Breast epithelium (tissue), 4 donors: ENCODE results near the gene RHOB. TPM values are rescaled to one million over a fixed set of nuclear protein-coding genes. Genes with fewer than 3 reads are reported as not detected.
A peak's percentile ranks its signal among the peaks of the same experiment; 100 is the strongest.
"Not testable (repeated sequence)": the region's sequence is repeated elsewhere in the genome, so short reads cannot be mapped to it uniquely, and the experiment has no call there.

Experiments used
- DNase-seq, 2 donors: peaks; one replicate each; pipeline ENCODE4 v3.0.0-alpha.2; 2019; ENCODE audit warnings: low spot score in 2 of 2
- H3K27ac ChIP-seq, 2 donors: fragments of 200-600 bp; sonication (generic) in 1 of 2; one replicate each; pipeline ENCODE4 v1.5.1; 2016 to 2019; ENCODE audit warnings: mild to moderate bottlenecking in 1 of 2
- H3K27me3 ChIP-seq, 2 donors: fragments of 200-600 bp; sonication (generic) in 1 of 2; one replicate each; pipeline versions ENCODE4 v1.5.1 to v1.6.0; 2017 to 2019; ENCODE audit warnings: control low read depth in 1 of 2, mild to moderate bottlenecking in 1 of 2
- H3K36me3 ChIP-seq: fragments of 200-600 bp; one replicate; pipeline ENCODE4 v1.5.1; 2019
- H3K4me1 ChIP-seq, 2 donors: fragments of 200-600 bp; sonication (generic); one replicate each; pipeline ENCODE4 v1.5.1; 2016 to 2019; ENCODE audit warnings: control low read depth in 1 of 2
- H3K4me3 ChIP-seq, 3 donors: fragments of 200-600 bp; sonication (generic); 1 replicate in 2 of 3; 2 replicates in 1 of 3; pipeline ENCODE4 v1.5.1; 2016 to 2019; ENCODE audit warnings: mild to moderate bottlenecking in 3 of 3, moderate library complexity in 2 of 3
- H3K9me3 ChIP-seq, 2 donors: fragments of 200-600 bp; sonication (generic) in 1 of 2; one replicate each; pipeline ENCODE4 v1.5.1; 2016 to 2019; ENCODE audit warnings: control low read depth in 1 of 2
- CTCF ChIP-seq, 3 donors: fragments of 450-650 bp; IDR thresholded peaks; one replicate each; pipeline ENCODE4 v1.5.1; 2016 to 2017; ENCODE audit warnings: antibody characterized with exemption in 3 of 3, mild to moderate bottlenecking in 3 of 3, moderate library complexity in 3 of 3
- POLR2A ChIP-seq: fragments of 450-650 bp; IDR thresholded peaks from one replicate; pipeline ENCODE4 v1.6.1; 2016; ENCODE audit warnings: antibody characterized with exemption, mild to moderate bottlenecking, moderate library complexity
- POLR2AphosphoS5 ChIP-seq, 3 donors: sonication (generic); formaldehyde crosslinking; IDR thresholded peaks; one replicate each; pipeline ENCODE4 v1.6.1; 2017; ENCODE audit warnings: antibody characterized with exemption in 3 of 3
- intact Hi-C: fragments of 100-400 bp; cut with DNase I; formaldehyde crosslinking; loops from one replicate; pipeline ENCODE4 v1.15.1; 2023; ENCODE audit warnings: low total_unique reads
- total RNA-seq, 3 donors: library from RNA; depleted of rRNA; stranded (reverse); fragments of >200 nt; gene quantifications; one replicate each; pipeline ENCODE4 v1.1.0, GENCODE V29; 2016

Gene RHOB
- total RNA-seq, 3 donors from 2014 or later, result 643 to 1,178 (median 772) TPM

GRCh38 chr2:20456636-20457426 lies 10.0 kb downstream of the RHOB start:
- Histone ChIP-seq H3K9me3 (no peaks in the 10 kb centered on the region), H3K4me3 (no peak overlapping the region), H3K27me3 (no peaks in the 10 kb centered on the region), H3K36me3 (no peaks in the 10 kb centered on the region), H3K4me1 (peaks cover 3 to 12% of the 10 kb centered on the region in 2 donors), H3K27ac (peak overlapping the region in 1 of 2 donors; percentile 64)
- DNase-seq, result peak in 1 of 2 donors; percentile 1
- intact Hi-C loops, result no loop called here
- TF ChIP-seq POLR2AphosphoS5 (IDR thresholded peaks at IDR 0.05), result no peak
- TF ChIP-seq CTCF (IDR thresholded peaks at IDR 0.05), result no peak
- no peak for TF ChIP-seq POLR2A

GRCh38 chr2:20457661-20458630 lies 11.1 kb downstream of the RHOB start:
- Histone ChIP-seq H3K27ac (peak overlapping the region in 1 of 2 donors; percentile 64), H3K36me3 (no peaks in the 10 kb centered on the region), H3K9me3 (no peaks in the 10 kb centered on the region), H3K27me3 (no peaks in the 10 kb centered on the region), H3K4me1 (peaks cover 0 to 1% of the 10 kb centered on the region in 2 donors), H3K4me3 (no peak overlapping the region)
- TF ChIP-seq CTCF (IDR thresholded peaks at IDR 0.05), result no peak
- TF ChIP-seq POLR2AphosphoS5 (IDR thresholded peaks at IDR 0.05), result no peak
- no peak for TF ChIP-seq POLR2A
- DNase-seq, result no peak
- intact Hi-C loops, result no loop called here

- H3K27me3 ChIP-seq, DNase-seq, intact Hi-C loops, H3K36me3 ChIP-seq, H3K4me3 ChIP-seq, H3K27ac ChIP-seq, H3K4me1 ChIP-seq, H3K9me3 ChIP-seq: not testable (repeated sequence)
Measured at GRCh38 chr2:20458737-20459484, 12.0 kb downstream of the RHOB start.

- H3K4me1 ChIP-seq, result peaks cover 3 to 24% of the 10 kb centered on the region in 2 donors
- DNase-seq, result peak in 1 of 2 donors; percentile 79
- H3K9me3 ChIP-seq, result no peaks in the 10 kb centered on the region
- H3K27me3 ChIP-seq, result no peaks in the 10 kb centered on the region
- no peaks in the 10 kb centered on the region for H3K36me3 ChIP-seq
- no peak for TF ChIP-seq POLR2AphosphoS5 (IDR thresholded peaks at IDR 0.05)
- TF ChIP-seq POLR2A, result no peak
- TF ChIP-seq CTCF (IDR thresholded peaks at IDR 0.05), result peak in 1 of 3 donors; percentile 10
- no peak overlapping the region for H3K4me3 ChIP-seq
- H3K27ac ChIP-seq, result peak overlapping the region; percentile 83 to 86
- intact Hi-C loops, result no loop called here
Measured at GRCh38 chr2:20465716-20466394, 19.0 kb downstream of the RHOB start.
